GM21381 (cell line): ENCODE data around the gene LINGO1.

ENCODE experiments used
- ATAC-seq: cut with Tn5 transposase; IDR thresholded peaks from one replicate; pipeline ENCODE4 v1.9.1; 2021; ENCODE audit warnings: mild to moderate bottlenecking, moderate library complexity; ENCODE audit not compliant: unreplicated experiment

Gene LINGO1, protein sequence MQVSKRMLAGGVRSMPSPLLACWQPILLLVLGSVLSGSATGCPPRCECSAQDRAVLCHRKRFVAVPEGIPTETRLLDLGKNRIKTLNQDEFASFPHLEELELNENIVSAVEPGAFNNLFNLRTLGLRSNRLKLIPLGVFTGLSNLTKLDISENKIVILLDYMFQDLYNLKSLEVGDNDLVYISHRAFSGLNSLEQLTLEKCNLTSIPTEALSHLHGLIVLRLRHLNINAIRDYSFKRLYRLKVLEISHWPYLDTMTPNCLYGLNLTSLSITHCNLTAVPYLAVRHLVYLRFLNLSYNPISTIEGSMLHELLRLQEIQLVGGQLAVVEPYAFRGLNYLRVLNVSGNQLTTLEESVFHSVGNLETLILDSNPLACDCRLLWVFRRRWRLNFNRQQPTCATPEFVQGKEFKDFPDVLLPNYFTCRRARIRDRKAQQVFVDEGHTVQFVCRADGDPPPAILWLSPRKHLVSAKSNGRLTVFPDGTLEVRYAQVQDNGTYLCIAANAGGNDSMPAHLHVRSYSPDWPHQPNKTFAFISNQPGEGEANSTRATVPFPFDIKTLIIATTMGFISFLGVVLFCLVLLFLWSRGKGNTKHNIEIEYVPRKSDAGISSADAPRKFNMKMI

DNA sequence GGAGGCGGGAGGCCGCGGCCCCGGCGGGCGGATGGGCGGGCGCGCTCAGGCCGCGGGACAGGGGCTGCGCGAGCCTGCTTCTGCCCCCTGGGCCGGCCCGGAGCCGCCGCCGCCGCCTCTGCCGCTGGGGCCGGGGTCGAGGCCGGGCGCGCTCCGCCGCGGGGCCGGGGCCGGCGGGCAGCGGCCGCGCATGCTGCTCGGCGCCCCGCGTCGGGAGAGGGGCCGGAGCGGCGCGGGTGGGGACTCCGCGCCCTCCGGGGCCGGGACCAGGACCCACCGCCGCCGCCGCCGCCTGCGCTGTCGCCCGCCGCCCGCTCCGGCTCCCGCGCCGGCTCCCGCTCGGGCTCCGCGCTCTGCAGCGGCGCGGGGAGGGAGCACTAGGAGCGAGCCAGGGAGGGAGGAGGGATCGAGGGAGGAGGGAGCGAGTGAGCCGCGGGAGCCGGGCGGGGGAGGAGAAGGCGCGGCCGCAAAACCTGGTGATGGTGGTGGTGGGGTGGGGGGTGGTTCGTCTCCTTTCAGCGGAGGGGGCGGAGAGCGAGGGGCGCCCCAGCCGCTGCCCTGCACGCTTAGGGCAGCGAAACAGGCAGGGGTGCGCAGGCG lies at the start of gene LINGO1:
TSS of gene LINGO1 (minus strand) at position 379 of the 600 bp plus-strand sequence. CDS start 597 bp downstream, outside the sequence.
- no peak for ATAC-seq

DNA sequence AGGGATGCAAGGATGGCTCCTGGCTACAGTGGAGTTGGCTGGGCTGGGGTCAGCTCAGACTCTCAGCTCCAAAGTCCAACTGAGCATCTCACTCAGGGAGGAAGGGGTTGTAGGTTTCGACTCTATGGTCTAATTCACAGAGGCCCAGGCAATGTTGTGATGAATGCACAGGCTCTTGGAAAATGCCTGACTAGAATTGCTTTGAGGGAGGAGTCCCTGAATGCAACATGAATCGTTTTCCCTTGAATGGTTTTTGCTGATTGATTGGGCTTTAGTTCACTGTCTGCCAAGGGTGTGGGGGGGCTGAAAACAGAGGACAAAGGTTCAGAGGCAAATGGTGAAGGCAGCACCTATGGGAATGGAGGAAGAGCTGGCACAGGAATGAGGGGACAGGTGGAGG lies 48.6 kb upstream of the LINGO1 start:
- ATAC-seq = no peak

DNA sequence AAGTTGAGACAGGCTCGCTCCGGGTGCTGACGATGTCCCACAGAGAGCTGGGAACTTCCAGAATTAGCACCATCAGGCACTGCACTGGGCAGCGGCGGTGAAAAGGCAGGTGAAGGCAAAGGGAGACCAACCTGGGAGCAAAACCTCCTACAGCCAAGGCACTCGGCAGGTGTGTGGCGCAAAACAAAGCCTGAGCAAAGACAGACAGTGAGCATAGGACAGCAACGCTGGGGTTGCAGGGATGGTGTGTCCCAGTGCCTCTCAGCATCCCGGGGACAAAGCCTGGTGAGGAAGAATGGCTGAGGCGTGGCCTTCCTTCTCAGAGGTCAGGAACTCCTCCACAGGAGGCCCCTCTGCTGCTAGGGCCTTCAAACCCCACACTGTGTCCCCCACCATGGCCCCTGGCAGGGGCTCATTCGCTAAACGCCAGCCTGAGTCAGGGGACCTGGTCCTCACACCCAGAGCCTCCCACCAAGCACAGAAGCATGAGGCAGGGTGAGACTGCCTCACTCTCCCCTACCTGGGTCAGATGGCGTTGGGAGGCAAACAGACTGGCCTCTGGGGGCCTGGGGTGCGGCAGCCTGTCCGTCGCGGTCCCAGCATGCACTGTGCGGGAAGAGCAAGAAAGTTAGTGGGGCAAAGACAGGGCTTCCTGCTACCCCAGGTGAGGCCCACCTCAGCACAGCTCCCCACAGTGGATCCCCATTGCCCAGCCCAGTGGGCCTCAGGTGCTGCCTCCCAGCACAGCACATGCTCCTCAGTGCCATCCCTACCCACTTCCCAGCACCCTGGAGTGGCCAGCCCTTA lies 44.1 kb upstream of the LINGO1 start:
- no peak for ATAC-seq

DNA sequence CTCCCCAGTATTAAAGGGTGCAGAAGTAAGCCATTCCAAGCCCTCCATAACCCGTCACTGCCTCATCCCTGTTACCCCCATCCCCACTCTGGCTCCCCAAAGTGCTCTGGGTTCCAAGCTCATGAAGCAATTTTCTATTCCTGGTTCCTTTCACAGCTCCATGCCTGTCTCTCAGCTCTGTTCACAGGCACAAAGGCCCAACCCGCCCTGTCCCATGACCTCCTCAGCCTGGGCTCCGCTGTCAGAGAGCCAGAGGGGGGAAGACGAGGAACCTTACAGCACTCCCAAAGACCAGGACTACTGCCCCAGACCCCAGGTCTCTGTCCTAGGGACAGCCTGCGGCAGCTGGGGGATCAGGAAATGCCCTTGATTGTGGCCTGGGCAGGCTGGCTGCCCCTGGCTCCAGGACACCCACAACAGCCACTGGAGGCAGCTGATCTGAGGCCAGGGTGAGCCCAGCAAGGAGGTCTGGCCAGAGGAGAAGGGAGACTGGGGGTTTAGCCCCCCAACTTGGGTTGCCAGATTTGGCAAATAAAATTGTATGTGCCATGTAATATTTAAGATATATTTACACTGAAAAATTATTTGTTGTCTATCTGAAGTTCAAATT lies 43.2 kb upstream of the LINGO1 start:
- ATAC-seq = no peak

DNA sequence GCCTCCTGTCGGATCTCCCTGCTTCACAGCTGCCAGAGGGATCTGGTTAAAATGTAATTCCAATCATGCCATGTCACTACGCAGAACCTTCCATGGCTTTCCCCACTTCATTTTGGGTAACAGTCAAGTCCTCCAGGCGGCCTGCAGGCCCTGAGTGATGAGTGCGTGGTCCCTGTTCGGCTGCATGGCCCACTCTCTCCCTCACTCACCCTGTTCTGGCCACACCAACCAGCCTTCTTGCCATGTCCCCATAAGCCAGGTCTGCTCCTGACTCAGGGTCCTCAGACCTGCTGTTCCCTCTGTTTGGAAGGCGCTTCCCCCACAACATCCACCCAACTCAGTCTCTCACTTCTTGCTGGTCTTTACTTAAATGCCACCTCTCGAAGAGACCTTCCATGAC lies 41.6 kb upstream of the LINGO1 start:
- ATAC-seq = no peak

DNA sequence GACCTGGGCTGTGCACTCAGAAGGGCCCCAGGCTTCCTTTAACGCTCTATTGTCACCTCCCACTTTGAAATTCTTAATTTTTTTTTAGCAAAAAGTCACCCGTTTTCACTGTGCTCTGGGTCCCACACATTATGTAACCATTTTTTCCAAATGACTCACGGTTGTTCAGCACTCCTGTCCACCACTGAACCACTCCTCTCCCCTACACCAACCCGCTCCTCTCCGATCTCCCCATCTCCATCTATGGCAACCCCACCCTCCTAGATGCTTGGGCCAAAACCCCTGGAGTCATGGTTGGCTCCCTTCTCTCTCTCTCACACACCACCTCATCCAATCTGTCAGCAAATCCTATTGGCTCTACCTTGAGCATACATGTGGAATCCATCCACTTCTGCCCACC lies 41.2 kb upstream of the LINGO1 start:
- ATAC-seq = no peak

DNA sequence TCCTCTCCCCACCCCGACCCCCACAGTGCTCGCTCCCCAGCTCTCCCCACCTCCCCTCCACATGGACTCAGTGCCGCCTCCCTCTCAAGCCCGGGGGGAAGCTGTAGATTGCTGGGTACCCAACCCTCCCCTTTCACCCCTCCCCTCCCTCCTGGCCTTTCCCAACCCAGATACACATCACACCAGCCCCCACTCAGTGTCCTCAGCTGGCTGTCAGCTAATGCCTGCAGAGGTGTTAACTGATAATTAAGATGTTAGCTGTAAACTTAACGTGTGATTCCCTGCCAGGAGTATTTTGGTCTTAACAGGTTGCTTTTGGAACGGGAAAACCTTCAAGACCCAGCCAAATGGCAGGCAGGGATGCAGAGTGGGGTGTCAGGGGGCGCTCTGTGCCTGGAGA lies 39.4 kb upstream of the LINGO1 start:
- ATAC-seq = no peak

DNA sequence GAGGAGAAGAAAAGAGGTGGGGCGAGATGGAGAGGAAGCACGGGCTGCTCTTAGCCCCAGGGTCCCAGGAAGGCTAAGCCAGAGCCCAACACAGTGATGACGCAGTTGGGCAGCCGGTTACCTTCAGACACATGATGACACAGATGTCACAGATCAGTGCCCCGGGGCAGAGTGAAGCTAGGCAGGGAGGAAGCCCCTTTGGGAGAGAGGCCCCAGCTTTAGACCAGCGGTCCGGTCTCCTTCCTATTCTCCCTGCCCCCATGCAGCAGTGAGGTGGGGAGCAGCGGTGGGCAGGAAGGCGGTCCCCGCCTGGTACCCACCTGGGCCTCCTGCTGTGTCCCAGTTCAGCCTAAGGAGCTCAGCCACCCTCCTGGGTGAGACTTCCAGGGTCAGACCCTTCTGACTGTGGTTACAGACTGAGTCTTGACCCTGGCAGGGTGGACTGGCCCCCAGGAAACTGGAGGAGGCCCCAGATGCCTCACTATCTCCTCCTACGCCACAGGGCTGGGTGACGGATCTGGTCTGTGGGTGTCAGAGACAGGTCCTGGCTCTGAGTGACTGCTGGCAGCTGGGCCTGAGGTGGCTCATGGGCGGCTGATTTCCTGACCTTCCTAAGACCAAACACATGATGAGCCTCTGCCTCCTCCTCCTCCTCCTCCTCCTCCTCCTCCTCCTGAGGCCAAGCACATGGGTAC lies 38.8 kb upstream of the LINGO1 start:
- no peak for ATAC-seq

DNA sequence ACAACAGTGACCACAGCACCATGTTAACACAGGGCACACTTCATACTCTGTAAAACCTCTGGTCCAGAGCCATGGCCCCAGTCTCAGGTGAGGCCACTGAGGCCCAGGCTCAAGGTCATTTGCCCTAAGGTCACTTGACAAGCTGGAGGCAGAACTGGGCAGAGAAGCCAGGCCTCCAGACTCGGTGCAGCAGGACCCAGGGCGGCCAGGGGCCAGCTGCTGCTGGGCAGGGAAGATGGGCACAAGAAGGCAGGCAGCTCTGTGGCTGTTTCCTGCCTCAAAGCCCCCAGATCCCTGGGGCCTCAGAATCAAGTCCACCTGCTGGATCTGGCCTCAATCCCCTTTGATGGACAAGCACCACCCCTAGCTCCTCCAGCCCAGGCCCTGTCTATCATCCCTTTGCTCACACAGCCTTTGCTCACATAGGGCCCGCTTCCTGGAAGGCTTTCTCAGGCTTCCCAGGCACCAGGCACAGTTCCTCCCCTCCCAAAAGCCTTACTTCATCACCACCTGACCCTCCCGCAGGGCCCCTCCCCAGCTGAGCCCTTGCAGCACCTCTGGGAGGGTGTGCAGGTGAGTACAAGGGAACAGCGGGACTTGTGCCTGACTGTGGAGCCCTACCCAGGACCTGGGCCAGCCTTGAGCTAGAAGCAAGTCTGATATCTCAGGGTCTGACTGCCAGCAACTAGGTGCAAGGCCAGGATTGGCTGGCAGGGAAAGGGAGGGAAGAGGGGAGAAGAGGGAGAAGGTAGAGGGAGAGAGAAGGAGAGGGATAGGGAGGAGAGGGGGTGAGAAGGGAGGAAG lies 38.0 kb upstream of the LINGO1 start:
- ATAC-seq = no peak

DNA sequence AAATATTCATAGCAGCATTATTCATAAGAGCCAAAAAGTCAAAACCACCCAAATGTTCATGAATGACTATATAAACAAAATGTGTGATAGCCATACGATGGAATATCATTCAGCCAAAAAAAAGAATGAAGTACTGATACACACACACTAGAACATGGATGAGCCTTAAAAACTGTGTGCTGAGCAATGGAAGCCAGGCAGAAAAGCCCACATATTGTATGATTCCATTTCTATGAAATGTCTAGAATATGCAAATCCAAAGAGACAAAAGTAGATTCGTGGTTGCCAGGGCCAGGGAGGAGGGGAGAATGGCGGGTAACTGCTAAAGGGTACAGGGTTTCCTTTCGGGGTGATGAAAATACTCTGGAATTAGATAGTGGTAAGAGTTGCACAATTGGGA lies 37.2 kb upstream of the LINGO1 start:
- no peak for ATAC-seq

DNA sequence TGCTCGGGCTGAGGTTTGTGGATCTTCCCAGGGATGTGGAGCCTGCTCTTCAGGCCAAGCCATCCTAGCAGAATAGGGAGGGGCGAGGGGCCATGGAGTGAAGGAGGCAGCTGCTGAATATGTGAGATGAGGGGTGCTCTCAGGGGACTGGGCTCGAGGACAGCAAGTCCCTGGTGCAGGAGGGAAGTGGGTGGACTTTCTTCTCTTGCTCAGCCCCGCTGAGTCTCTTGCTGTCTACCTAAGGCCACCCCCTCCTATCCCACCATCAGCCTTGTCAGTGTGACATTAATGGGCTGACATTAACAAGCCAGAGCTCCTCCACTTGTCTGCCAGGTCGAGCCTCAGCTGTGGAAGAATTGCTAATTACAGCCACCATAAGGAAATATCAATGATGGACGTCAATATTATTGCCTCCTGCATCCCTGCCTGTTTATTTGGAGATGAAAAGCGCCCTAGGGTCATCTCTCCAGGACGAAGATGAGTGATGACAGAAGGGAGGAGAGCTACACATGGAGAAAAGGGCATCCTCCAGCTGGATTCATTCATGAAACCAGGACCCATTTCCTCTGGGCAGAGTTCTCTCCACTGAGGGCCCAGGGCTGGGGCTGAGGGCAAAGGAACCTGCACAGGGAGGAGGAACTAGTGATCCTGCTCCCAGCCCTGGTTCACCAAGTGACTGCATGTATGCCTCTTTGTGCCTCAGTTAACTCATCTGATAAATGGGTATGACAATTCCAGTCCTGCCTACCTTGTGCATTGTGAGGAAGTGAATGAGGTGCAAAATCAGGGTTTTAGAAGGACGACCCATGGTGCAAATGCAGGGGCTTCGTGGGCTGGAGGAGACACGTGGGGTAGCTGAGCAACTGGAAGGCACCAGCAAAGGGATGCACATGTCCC lies 34.9 kb upstream of the LINGO1 start:
- ATAC-seq = no peak

DNA sequence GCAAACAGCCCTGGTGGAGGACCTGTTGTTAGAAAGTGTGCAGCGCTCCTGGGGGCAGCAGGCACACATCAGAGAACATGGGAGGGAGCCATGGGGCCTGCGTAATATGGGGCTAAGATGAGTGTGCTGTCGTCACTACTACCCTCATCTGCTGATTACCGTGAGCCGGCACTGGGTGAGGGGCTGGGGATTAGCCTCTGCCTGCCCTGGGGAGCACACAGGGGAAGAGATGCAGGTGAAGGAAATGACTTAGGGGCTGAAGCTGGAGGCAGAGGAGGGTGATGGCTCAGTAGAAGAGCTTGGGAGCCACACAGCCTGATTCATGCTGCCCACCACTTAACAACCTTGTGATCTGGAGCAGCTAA lies 33.6 kb upstream of the LINGO1 start:
- no peak for ATAC-seq

DNA sequence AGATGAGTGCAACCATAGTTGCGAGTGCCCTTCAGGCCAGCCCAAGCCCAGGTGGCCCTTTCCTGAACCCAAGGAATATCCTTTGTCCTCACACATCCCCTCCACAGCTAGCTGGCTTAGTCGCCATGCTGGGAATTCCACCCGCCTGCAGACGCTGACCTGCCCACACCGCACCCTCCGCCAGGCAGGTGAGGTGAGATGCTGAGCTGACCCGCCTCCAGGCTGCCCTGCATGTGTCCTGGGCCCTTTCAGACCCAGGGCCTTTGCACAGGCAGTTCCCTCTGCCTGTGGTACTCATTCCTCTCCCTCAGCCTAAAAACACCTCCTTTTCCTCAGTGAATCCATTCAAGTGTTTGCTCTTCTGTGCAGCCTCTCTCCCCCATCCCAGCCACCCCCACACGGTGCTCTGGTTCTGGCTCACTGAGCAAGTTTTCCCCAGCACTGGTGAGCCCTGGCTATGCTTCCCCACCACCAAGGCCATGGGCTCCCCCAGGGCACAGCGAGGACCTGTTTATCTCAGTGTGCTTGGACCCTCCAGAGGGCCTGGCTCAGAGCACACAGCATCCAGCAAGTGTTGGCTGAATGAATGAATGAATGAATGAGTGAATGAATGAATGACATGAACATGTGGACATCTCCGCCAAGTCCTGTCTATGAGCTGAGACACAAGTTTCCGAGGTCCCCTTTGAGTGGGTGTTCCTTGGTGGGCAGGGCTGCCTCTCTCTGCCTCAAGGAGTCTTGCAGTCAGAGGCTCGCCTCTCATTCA lies 33.0 kb upstream of the LINGO1 start:
- ATAC-seq = no peak

DNA sequence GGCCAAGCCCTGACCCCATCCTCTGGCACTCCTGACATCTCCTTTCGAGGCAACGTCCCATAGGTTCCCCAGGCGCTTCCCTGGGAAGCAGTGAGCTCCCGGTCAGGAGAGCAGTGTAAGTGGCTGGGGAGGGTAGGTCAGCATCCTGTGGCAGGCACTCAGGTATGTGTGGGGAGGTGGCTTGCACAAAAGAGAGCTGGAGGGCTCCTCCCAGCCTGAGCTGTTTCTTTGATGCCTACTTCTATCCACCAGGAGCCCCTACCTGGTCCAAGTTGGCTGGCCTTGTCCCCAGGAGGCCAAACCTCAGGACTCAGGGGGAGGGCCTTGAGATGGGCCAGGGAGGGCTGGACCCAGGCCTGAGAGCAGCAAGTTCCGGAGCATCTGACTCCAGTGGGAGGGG lies 31.7 kb upstream of the LINGO1 start:
- ATAC-seq = no peak

DNA sequence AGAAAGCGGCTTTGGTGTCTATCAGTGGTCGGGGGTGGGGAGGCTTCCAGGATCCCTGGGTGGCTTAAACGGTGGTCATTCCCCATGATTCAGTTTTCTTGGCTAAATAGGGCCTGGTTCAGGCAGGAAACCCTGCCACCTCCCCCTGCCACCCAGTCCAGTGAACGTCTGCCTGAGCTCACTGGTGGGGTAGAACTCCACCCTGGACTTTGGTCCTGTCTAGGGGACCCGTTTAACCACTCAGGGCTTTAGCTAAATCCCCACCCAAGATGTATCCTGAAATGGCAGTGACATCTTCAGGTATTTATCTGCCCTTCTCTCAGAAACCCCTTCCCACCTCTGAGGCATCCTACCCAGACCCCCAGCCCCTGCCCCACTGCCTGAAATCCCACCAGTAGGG lies 30.5 kb upstream of the LINGO1 start:
- ATAC-seq = no peak

DNA sequence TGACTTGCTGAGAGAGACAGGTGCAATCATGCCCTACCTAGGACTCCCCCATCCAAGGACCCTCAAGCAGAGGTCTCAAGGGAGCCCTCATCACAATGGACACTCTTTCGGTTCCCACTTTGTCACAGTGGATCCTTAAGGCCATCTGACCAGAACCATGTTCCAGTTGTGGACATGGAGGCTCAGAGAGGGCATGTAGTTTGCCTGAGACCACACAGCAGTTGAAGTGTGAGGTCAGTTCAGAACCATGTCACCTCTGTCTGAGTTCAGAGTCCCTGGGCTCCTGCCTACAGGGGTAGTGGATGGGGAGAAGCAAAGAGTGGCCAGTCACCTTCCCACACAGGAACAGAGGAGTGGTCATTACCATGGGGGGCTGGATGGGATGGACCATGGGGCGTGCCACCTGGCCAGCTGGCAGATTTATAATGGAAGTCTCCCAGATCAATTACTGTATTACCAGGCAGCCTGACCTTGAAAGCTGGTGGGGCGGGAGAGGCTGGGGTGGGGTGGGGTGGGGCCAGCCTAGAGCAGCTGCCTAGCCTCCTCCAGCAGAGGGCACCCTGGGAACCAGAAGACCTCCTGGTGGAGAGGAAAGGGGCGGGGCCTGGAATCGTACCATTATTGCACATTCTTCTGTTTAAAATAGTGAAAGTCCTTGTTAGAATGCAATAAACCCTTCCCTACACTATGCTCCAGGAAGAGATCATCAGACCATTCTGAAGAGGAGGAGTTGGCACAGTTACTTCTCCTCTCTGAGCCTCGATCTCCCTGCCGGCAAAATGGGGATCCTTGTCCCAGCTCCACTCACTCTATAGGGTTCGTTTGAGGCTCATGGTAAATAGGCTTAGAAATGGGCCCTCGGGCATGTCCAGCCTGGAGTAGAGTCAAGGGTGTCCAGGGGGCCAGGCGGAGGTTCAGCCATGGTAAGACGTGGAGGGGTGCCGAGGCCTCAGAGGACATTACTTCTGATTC lies 26.9 kb upstream of the LINGO1 start:
- ATAC-seq = no peak

DNA sequence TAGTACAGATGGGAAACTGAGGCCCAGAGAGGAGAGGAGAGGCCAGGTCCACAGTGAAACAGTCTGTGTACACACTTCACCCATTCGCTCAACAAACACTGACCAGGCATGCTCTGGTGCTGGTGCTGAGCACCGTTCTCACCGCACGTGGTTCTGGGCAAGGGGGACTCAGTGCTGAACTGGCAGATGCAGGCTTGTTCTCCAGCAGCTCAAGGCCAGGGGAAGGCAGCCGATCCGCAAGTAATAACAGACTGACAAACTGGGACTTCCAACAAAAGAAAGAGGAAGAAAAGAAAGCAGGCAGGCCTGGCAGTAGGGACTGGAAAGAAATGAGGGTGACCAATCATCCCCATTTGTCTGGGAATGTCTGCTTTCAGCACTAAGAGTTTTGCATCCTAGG lies 25.6 kb upstream of the LINGO1 start:
- no peak for ATAC-seq
